Dermis blood vessel endothelial cell (primary cell): ENCODE results near the gene SCAF1. TPM values are rescaled to one million over a fixed set of nuclear protein-coding genes. Genes with fewer than 3 reads are reported as not detected.

Source experiments
- DNase-seq: peaks from one replicate; pipeline ENCODE4 v3.0.0; 2010
- total RNA-seq: library from RNA; depleted of rRNA; stranded (reverse); fragments of >200 nt; gene quantifications from 2 replicates; pipeline ENCODE4 v1.2.3, GENCODE V29; 2014

The SCAF1 gene
- total RNA-seq = 11.9 and 26.5 TPM in 2 replicates

GRCh38 chr19:49641688-49642491 lies at the start of gene SCAF1:
SCAF1 (plus strand) TSS chr19:49642209; CDS start chr19:49645027, 2,818 bp downstream.
- DNase-seq = peak; percentile 99

GRCh38 chr19:49592486-49593232 lies 49.4 kb upstream of the SCAF1 start:
- DNase-seq = no peak

GRCh38 chr19:49593233-49594113 lies 48.5 kb upstream of the SCAF1 start:
- DNase-seq = peak; percentile 95

- no peak for DNase-seq
Observed at GRCh38 chr19:49594157-49594992, 47.6 kb upstream of the SCAF1 start.

GRCh38 chr19:49594993-49595818 lies 46.8 kb upstream of the SCAF1 start:
- DNase-seq = no peak

- no peak for DNase-seq
Observed at GRCh38 chr19:49595819-49596404, 46.1 kb upstream of the SCAF1 start.

- DNase-seq = no peak
Observed at GRCh38 chr19:49596407-49596806, 45.6 kb upstream of the SCAF1 start.

GRCh38 chr19:49596954-49597702 lies 44.9 kb upstream of the SCAF1 start:
- DNase-seq = no peak

- DNase-seq = no peak
Observed at GRCh38 chr19:49597703-49597974, 44.4 kb upstream of the SCAF1 start.

GRCh38 chr19:49599378-49600295 lies 42.4 kb upstream of the SCAF1 start:
- DNase-seq = no peak

- no peak for DNase-seq
Observed at GRCh38 chr19:49601482-49602038, 40.4 kb upstream of the SCAF1 start.

- no peak for DNase-seq
Observed at GRCh38 chr19:49602806-49603205, 39.2 kb upstream of the SCAF1 start.

GRCh38 chr19:49605605-49606004 lies 36.4 kb upstream of the SCAF1 start:
- no peak for DNase-seq

- no peak for DNase-seq
Observed at GRCh38 chr19:49609499-49610092, 32.4 kb upstream of the SCAF1 start.

- DNase-seq = peak; percentile 74
Observed at GRCh38 chr19:49613374-49613773, 28.6 kb upstream of the SCAF1 start.

- DNase-seq = peak; percentile 90
Observed at GRCh38 chr19:49614096-49614833, 27.7 kb upstream of the SCAF1 start.

GRCh38 chr19:49615861-49616260 lies 26.1 kb upstream of the SCAF1 start:
- no peak for DNase-seq
